A549 (cell line): ENCODE results near the gene TCF7L1.

Experiments used
- MAZ ChIP-seq: fragments of 150-350 bp; IDR thresholded peaks from 2 replicates; pipeline ENCODE4 v1.6.1; 2014; ENCODE audit warnings: antibody characterized with exemption, low read depth, low read length, borderline replicate concordance
- POLR2A ChIP-seq: IDR thresholded peaks from 2 replicates; pipeline ENCODE4 v1.6.1; 2012; ENCODE audit warnings: mild to moderate bottlenecking, low read length
- TF ChIP-seq, protein P1 (sequence below): fragments of 200-600 bp; sonication (generic); IDR thresholded peaks from 2 replicates; pipeline ENCODE4 v1.6.1; 2016; ENCODE audit warnings: antibody characterized with exemption, mild to moderate bottlenecking, moderate library complexity
- TF ChIP-seq, protein P2 (sequence below): fragments of >200 bp; sonication (Bioruptor Twin); formaldehyde crosslinking; IDR thresholded peaks from 3 replicates; pipeline ENCODE4 v1.6.1; 2016
- TF ChIP-seq, protein P3 (sequence below): fragments of >200 bp; sonication (Bioruptor Twin); formaldehyde crosslinking; IDR thresholded peaks from 3 replicates; pipeline ENCODE4 v1.5.1; 2016

DNA sequence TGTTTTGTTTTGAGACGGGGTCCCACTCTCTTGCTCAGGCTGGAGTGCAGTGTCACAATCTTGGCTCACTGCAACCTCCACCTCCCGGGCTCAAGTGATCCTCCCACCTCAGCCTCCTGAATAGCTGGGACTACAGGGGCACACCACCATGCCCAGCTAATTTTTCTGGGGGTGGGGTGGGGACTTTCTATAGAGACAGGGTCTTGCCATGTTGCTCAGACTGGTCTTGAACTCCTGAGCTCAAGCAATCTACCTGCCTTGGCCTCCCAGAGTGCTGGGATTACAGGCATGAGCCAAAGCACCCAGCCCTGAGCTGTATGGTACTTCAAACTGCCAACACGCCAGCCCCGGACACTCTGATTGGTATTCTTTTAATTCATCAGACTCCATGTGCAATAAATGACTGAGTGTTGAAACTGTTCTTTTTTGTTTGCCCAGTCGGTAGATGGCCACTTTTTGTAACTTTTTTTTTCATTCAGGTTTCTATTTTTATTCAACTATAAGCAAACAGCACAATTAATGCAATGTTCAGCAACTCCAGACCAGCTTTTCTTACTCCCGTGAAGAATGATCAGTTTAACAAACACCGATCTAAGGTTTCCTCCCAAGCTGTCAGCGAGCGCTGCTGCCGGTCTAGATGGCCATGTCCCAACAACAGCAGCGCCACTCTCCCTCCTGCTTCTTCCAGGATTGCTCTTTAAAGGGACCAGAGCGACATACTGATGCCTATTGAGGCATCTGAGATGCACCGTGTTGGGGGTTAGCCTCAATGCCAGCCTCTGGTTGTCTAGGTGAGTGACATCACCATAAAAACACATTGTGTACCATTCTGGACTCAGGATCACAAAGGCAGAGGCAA lies 207.1 kb downstream of the TCF7L1 start:
- no peak for TF ChIP-seq MAZ
- TF ChIP-seq, protein P1, sequence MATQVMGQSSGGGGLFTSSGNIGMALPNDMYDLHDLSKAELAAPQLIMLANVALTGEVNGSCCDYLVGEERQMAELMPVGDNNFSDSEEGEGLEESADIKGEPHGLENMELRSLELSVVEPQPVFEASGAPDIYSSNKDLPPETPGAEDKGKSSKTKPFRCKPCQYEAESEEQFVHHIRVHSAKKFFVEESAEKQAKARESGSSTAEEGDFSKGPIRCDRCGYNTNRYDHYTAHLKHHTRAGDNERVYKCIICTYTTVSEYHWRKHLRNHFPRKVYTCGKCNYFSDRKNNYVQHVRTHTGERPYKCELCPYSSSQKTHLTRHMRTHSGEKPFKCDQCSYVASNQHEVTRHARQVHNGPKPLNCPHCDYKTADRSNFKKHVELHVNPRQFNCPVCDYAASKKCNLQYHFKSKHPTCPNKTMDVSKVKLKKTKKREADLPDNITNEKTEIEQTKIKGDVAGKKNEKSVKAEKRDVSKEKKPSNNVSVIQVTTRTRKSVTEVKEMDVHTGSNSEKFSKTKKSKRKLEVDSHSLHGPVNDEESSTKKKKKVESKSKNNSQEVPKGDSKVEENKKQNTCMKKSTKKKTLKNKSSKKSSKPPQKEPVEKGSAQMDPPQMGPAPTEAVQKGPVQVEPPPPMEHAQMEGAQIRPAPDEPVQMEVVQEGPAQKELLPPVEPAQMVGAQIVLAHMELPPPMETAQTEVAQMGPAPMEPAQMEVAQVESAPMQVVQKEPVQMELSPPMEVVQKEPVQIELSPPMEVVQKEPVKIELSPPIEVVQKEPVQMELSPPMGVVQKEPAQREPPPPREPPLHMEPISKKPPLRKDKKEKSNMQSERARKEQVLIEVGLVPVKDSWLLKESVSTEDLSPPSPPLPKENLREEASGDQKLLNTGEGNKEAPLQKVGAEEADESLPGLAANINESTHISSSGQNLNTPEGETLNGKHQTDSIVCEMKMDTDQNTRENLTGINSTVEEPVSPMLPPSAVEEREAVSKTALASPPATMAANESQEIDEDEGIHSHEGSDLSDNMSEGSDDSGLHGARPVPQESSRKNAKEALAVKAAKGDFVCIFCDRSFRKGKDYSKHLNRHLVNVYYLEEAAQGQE, result no peak
- no peak for TF ChIP-seq POLR2A
- TF ChIP-seq, protein P2, sequence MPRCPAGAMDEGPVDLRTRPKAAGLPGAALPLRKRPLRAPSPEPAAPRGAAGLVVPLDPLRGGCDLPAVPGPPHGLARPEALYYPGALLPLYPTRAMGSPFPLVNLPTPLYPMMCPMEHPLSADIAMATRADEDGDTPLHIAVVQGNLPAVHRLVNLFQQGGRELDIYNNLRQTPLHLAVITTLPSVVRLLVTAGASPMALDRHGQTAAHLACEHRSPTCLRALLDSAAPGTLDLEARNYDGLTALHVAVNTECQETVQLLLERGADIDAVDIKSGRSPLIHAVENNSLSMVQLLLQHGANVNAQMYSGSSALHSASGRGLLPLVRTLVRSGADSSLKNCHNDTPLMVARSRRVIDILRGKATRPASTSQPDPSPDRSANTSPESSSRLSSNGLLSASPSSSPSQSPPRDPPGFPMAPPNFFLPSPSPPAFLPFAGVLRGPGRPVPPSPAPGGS, result no peak
- TF ChIP-seq, protein P3, sequence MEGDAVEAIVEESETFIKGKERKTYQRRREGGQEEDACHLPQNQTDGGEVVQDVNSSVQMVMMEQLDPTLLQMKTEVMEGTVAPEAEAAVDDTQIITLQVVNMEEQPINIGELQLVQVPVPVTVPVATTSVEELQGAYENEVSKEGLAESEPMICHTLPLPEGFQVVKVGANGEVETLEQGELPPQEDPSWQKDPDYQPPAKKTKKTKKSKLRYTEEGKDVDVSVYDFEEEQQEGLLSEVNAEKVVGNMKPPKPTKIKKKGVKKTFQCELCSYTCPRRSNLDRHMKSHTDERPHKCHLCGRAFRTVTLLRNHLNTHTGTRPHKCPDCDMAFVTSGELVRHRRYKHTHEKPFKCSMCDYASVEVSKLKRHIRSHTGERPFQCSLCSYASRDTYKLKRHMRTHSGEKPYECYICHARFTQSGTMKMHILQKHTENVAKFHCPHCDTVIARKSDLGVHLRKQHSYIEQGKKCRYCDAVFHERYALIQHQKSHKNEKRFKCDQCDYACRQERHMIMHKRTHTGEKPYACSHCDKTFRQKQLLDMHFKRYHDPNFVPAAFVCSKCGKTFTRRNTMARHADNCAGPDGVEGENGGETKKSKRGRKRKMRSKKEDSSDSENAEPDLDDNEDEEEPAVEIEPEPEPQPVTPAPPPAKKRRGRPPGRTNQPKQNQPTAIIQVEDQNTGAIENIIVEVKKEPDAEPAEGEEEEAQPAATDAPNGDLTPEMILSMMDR, result no peak
